GM18498 (cell line): Measurements from ENCODE around the gene USP24.

Experiments used
- ATAC-seq: cut with Tn5 transposase; IDR thresholded peaks from one replicate; pipeline ENCODE4 v1.9.1; 2021; ENCODE audit warnings: mild to moderate bottlenecking, moderate library complexity; ENCODE audit not compliant: unreplicated experiment

The USP24 gene, protein sequence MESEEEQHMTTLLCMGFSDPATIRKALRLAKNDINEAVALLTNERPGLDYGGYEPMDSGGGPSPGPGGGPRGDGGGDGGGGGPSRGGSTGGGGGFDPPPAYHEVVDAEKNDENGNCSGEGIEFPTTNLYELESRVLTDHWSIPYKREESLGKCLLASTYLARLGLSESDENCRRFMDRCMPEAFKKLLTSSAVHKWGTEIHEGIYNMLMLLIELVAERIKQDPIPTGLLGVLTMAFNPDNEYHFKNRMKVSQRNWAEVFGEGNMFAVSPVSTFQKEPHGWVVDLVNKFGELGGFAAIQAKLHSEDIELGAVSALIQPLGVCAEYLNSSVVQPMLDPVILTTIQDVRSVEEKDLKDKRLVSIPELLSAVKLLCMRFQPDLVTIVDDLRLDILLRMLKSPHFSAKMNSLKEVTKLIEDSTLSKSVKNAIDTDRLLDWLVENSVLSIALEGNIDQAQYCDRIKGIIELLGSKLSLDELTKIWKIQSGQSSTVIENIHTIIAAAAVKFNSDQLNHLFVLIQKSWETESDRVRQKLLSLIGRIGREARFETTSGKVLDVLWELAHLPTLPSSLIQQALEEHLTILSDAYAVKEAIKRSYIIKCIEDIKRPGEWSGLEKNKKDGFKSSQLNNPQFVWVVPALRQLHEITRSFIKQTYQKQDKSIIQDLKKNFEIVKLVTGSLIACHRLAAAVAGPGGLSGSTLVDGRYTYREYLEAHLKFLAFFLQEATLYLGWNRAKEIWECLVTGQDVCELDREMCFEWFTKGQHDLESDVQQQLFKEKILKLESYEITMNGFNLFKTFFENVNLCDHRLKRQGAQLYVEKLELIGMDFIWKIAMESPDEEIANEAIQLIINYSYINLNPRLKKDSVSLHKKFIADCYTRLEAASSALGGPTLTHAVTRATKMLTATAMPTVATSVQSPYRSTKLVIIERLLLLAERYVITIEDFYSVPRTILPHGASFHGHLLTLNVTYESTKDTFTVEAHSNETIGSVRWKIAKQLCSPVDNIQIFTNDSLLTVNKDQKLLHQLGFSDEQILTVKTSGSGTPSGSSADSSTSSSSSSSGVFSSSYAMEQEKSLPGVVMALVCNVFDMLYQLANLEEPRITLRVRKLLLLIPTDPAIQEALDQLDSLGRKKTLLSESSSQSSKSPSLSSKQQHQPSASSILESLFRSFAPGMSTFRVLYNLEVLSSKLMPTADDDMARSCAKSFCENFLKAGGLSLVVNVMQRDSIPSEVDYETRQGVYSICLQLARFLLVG (N-terminal part only)

DNA sequence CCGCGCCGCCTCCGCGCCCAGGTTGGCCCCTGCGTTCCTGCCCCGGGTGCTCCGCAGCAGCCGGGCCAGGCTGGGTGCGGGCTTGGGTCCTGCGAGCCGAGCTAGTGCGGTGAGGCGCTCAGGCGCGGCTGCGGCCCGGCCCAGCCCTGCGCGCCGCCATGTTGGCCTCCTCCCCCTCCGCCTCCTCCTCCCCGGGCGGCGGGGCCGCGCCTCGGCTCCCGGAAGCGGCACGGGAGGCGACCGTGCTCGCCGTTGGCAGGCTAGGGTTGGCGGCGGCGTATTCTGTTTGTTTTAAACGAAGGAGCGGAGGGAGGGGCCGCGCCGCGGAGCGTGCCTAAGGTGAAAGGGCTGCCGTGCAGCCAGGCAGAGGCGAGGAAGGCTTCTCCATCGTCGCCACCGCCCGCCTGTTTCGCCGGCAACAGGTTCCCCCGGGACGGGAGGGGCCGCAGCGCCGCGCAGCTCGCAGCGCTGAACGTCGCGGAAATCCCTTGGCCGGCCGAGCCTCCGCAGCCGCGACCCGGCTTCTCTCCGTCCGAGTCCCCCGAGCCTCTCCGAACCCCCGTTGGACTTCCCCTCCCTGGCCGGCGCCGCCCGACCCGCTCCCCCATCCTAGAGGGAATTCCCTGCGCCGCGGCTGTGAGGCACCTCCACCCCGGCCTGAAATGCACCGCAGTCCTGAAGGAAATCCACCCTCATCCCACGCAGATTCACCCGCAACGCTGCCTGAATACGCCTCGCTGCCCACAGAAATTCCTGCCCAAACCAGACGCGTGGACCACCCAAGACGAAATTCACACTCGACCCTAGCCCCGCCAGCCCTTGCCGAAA, at the start of gene USP24:
TSS of gene USP24 (minus strand) at position 171 of the 828 bp plus-strand sequence. CDS start 251 bp downstream, outside the sequence.
- ATAC-seq, result peak; percentile 81

DNA sequence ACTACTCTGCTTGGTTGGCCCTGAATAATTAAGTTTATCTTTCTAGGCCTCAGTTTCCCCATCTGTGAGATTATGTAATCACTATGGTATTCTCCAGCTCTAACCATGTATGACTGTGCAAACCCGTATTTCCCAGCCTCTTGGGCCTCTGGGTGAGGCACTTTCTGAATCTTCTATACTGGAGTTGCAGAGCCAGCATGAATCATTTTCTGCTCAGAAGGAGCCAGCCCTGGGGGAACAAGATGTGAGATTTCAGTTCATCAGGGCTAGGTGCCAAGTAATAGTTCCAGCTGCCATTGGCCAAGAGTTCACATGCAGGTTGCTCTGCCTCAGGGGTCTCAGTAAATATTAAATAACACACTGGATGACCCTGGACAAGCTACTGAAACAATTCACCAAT, 47.7 kb upstream of the USP24 start:
- no peak for ATAC-seq

DNA sequence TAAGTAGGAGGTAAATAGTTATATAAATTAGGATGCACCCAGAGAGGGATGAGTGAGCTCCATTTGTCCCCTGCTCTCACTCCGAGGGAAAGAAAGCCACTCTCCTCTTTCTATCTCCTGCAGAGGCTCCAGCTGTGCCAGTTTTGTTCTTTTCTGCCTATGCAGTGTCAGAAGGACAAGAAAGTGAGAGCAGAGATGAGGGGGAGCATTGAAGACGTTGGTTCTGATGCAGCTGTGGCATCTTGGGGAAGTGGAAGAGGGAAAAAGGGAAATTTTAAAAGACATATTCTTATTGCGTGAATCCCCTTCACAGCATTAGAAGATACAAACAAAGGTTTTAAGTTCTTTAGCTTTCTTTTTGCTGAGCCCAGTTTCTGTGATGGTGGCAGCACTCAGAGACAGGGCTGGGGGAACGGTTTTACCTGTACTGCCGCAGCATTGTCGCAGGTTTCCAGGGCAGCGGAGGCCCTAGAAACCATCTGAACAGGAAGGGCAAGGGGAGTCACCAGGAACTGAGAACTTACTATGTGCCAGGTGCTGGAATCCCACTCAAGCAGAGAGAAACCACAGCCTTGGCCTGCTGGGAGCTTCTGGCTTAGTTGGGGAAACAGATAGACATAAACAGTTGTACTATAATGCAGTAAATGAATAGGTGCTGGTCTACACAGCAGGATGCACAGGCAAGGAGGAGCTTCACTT, 44.9 kb upstream of the USP24 start:
- peak; percentile 49 for ATAC-seq

DNA sequence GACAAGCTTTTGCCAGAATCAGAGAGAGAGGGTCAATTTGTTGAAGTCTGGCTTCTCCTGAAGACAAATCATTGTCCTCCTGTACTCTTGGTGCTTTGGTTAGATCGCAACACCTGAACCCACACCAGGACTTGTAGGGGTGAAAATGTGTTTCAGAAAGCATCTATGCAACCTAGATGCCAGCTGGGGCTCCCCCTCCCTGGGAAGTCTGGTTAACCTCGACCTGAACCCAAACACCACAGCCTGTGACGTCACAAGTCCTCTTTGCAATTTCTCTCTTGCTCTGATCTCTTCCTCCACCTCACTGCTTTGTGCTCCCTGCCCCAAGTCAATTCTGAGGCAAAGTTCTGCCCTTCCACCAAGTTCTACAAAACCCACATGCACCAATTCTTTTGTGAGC, 42.8 kb upstream of the USP24 start:
- peak; percentile 65 for ATAC-seq

DNA sequence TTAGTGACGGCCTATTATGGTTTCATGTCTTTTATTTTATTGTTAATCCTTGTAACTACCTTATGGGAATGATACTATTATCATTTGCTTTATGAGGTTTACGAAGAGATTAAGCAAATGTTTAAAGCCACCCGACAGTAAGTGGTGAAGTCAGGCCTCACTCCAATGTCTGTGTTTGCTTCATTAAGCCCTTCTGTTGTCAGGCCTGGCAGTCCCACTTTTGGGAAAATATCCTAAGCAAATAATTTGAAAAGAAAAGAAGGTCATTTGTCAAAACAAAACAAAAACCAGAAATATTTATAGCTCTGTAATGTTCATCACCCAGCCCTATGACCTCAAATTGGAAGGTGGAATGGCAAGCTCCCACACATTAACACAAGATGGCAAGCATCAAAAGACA, 40.7 kb upstream of the USP24 start:
- ATAC-seq, result peak; percentile 18

DNA sequence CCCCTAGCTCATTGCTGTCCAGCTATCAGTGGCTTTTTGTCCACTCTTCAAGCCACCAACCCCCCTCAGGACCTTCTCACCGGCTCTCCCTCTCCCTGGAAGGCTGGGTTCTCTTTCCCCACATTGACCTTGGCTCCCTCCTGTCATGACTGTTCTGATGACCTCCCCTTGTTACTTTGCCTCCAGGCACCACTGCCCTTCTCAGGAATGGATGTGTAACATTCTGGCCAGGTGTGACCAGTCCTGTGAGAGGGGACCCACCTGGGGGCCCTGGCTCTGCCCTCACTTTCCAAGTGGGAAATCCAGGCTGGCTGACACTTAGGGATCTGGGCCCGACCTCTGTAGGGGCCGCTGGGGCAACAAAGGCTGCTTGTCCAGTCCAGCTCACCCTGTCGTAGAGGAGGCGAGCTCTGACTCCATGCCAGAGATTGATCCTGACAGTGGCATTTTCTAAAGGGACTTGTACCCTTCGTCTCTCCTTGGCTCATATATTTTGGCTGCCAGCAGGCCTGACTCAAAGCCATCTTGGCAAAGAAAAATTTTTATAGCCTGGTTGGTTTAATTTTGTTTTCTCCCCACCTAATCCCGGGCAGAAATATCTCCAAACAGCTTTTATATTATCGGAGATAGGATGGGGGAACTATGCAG, 37.9 kb upstream of the USP24 start:
- no peak for ATAC-seq

DNA sequence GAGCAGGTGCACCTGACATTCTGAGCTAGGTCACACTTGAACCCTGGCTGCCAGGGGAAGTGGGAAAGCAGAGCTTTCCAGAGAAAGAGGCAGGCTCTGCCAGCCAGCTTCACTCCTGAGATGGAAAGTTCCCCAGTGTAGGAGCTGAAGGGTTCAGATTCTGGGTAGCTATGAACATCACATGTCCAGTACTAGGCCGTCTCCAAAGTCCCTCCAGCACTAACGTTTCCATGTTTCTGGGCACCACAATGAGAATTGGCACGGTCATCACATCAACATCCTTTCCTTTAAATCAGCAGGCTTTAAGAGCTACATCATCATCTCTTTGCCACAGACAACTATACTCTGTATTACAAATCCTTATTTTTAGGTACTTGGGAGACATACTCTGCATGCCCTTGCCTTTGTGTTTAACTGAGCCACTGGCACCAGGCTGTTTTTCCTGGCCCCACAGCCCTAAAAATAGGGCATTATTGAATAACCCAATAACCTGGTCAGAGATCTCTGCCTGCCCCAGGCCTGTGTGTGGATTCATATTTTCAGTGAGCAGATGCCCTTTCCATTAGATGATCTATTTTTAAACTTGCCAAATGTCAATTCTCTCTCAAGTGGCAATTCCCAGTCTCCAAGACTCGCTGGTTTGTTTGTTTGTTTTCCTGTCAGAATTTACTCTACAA, 35.4 kb upstream of the USP24 start:
- no peak for ATAC-seq

DNA sequence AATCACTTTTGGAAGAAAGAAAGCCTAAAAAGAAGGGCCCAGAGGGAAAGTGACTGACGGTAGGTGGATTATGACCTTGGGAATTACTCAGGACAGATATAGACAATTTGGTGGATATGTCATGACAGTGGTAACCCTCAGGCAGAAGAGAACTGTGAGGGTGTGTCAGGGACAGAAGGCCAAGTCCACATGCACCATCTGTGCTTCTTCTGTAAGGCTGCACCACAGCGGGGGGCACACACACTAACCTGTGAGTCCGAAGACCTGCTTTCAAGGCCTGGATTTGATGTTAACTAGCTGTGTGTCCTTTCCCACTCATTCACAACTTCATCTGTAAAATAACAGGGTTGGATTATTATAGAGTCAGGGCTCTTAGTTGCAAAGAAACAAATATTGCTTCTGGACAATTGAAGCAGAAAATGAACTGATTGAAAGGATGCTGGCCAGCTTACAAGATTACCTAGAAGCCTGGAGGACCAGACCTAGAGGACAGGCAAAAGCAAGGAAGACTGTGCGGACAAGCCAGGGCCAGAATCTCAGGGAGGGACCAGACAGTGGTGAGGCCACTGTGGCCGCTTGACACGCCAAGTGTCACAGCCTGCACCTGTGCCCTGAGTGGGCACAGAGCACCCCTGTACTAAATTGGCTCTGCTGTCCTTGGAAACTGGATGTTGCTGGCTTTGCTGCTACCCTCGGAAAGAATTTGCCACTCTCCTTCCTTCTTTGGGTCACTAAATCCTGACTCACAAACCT, 34.7 kb upstream of the USP24 start:
- ATAC-seq, result no peak

DNA sequence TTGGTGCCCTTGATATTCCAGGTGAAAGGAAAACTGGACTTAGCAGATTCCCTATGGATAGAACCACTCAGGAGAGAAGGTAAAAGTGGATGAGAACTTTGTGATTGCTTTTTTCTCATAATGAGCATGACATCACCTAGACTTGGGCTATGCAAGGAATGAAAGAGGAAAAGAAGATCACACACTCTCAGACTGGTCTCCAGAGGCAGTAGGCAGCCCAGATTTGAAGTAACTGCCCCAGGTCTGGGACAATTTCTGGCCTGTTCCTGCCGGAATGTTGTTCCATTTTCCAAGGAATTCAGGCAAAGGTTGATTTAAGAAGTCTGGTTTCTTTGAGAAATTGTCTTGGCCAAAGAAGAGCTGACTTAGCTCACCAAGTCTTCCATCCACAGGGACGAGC, 31.7 kb upstream of the USP24 start:
- no peak for ATAC-seq

DNA sequence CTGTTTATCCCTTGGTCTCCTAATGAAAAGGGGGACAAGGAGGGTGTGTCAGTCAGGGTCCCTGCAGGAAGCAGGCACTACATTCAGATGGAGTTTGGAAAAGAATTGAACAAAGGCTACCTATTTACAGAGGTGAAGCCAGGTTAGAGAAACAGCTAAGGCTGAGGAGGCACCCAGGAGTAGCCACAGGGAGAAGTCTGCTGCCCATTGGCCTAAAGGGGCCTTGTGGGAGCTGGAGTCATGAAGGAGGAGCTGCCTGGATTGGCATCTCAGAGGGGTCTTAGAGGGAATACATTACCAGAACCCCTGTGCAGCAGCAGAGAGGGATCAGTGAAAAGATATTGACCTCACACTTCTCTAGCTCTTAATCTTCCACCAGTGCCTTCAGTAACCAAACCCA, 31.2 kb upstream of the USP24 start:
- no peak for ATAC-seq

DNA sequence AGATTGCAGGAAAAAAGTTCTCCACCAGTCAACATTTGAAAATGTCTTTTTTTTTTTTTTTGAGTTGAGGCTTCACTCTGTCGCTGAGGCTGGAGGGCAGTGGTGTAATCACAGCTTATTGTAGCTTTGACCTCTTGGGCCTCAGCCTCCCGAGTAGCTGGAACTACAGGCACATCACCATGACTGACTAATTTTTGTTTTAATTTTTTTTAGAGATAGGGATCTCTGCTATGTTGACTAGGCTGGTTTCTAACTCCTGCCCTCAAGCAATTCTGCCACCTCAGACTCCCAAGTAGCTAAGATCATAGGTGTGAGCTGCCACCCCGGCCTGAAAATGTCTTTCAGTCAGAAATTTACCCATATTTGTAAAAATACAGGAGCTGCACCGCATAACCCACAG, 30.6 kb upstream of the USP24 start:
- no peak for ATAC-seq

DNA sequence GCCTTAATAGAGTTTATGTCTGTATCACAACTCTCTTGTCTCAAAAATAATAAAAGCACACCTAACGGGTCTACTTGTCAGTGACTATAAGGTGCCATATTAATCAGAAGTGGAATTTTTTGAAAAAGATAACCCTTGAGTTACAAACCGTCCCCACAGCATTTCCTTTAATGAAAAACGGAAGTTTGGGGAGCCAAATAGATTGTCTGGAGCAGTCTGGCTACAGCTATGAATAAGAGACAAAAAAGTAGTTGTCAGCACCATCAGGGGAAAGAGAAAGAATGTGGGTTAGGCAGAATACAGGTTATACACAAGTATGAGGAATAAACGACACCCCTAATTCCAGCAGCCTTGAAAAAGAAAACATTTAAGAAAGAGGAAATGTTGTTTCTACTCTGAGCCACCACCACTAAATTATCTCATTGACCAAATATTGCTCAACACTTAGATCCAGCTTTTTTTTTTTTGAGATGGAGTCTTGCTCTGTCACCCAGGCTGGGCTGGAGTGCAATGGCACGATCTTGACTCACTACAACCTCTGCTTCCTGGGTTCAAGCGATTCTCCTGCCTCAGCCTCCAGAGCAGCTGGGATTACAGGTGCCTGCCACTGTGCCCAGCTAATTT, 29.4 kb upstream of the USP24 start:
- no peak for ATAC-seq

DNA sequence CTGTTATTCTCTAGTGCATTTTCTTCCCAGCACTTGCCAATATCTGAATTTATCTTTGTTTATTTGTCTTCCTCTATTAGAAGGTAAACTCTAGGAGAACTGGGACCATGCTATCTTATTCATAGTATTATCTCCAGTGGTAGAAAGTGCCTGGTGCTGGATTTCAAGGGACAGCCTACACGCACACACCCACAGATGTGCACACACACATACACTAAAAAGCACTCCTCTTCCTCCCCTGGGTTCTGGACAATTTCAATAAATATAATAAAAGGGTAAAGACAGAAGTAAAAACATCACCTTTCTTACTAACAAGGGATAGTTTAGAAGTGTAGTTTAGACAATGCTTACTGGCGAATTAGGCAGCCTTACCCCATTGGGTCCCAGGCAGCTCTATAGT, 28.5 kb upstream of the USP24 start:
- ATAC-seq, result no peak

DNA sequence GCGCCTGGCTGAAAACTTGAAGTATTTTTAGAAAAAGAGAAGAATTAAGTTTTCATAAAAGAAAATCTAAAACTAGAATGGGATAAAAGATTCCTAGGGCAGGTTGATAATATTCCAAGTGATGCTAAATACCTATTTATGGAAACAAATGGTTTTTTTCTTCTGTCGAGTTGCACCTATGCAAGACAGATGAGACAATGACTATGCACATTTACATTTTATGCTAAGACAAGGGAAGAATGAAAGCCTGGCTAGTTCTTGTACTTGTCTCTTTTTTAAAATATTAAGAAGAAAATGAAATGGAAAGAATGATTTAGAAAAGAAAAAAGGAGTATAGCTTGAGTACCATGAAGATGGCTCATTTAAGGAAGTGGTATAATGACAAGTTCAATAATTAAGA, 24.4 kb upstream of the USP24 start:
- no peak for ATAC-seq

DNA sequence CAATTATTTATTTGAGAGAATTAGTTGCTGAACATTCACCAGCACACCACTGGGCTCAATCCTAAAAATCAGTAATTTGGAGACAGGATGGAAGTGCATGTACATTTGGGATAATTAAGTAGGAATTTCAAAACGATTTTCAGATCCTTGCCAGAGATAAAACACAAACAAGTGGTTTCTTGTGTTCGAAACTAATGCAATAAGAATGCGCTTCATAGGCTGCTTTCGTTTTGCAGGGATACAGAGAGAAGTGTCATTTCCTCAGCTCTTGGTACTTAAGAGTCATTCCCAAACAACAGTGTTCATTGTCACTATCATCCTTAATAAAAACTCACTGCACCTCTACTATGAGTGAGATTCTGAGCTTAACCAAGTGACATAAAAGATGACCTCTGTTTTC, 20.6 kb upstream of the USP24 start:
- no peak for ATAC-seq

DNA sequence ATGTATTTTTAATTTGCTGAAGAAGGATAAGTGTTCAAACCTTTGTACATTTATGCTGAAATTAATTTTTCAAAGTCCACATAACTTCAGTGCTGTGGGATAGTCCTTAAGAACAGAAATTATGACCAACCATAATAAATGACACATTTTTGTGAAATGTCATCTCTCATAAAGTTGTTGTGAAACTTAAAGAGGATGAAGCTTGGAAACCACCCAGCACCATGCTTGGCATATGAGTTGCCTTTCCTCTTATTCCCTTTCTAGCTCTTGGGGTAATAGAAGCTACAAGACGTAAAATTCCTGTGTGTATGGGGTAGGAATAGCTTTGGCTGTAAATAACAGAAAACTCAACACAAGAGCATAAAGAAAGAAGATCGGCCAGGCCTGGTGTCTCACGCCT, 18.9 kb upstream of the USP24 start:
- ATAC-seq, result no peak

DNA sequence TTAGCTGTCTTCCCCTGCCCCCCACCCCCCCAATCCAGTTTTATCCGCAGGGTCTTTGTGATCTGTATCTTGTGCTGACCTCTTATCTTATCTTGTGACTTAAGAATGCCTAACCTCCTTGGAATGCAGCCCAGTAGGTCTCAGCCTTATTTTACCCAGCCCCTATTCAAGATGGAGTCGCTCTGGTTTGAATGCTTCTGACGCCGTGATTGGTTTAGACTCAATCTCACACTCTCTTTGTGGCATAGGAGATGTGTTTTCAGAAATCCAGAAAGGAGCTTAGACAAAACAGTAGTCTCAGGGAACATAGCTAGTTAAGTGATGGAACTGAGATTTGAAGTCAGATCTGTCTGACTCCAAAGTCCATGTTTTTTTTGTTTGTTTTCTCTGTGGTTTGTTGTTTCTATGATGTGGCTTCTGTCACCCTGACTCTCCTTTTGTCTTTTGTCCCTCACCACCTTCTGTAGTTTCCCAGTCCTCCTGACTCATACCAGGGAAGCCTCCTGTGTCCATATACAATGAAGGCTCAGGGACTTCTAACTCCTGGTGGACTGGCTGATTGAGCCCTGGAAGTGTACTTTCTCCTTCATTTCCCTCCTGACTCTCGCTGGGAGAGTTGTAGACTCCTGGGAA, 18.1 kb upstream of the USP24 start:
- no peak for ATAC-seq
